Neural cell (in vitro differentiated cells): Measurements from ENCODE around the gene ADORA1. TPM values are rescaled to one million over a fixed set of nuclear protein-coding genes. Genes with fewer than 3 reads are reported as not detected.

Experiments
- H2AFZ ChIP-seq: fragments of 200-600, 300-800 bp; sonication (generic), shearing (Covaris generic); 2 replicates; pipeline ENCODE4 v1.6.0; 2014; ENCODE audit warnings: low read depth, mild to moderate bottlenecking, antibody characterized with exemption, low read length, moderate library complexity
- H3F3A ChIP-seq: fragments of 200-600 bp; shearing (Covaris generic); 2 replicates; pipeline ENCODE4 v1.6.1; 2016; ENCODE audit warnings: mild to moderate bottlenecking, moderate library complexity, mixed read lengths, antibody characterized with exemption, low read length; ENCODE audit not compliant: insufficient read depth, poor library complexity, severe bottlenecking
- H3K27ac ChIP-seq: fragments of 200-600, 300-800 bp; sonication (generic), shearing (Covaris generic); 2 replicates; pipeline ENCODE4 v1.5.1; 2014; ENCODE audit warnings: mild to moderate bottlenecking, low read length, moderate library complexity
- H3K27me3 ChIP-seq: fragments of 300-800, 200-600 bp; sonication (generic), shearing (Covaris generic); 2 replicates; pipeline ENCODE4 v1.6.0; 2014; ENCODE audit warnings: mild to moderate bottlenecking, low read depth, low read length, moderate library complexity; ENCODE audit not compliant: insufficient read depth
- H3K36me3 ChIP-seq: fragments of 300-800, 200-600 bp; sonication (generic), shearing (Covaris generic); 2 replicates; pipeline ENCODE4 v1.5.1; 2014; ENCODE audit warnings: mild to moderate bottlenecking, antibody characterized with exemption, low read length, moderate library complexity; ENCODE audit not compliant: insufficient read depth
- H3K4me2 ChIP-seq: fragments of 300-800, 200-600 bp; sonication (generic), shearing (Covaris generic); 2 replicates; pipeline ENCODE4 v1.6.0; 2014; ENCODE audit warnings: mild to moderate bottlenecking, low read length
- H3K4me3 ChIP-seq: fragments of 300-800, 200-600 bp; sonication (generic), shearing (Covaris generic); 2 replicates; pipeline ENCODE4 v1.5.1; 2014; ENCODE audit warnings: mild to moderate bottlenecking, low read length, moderate library complexity
- H3K79me2 ChIP-seq: fragments of 200-600 bp; shearing (Covaris generic); replicated peaks from 2 replicates; pipeline ENCODE4 v1.6.0; 2014; ENCODE audit warnings: mild to moderate bottlenecking, low read length, moderate library complexity; ENCODE audit not compliant: insufficient read depth
- H3K9ac ChIP-seq: fragments of 300-800, 200-600 bp; sonication (generic), shearing (Covaris generic); 2 replicates; pipeline ENCODE4 v1.6.1; 2016; ENCODE audit warnings: mild to moderate bottlenecking, low read length, mixed read lengths
- H3K9me2 ChIP-seq: fragments of 200-600 bp; shearing (Covaris generic); 2 replicates; pipeline ENCODE4 v1.6.1; 2016; ENCODE audit warnings: mild to moderate bottlenecking, low read length, mixed read lengths; ENCODE audit not compliant: insufficient read depth
- H3K9me3 ChIP-seq: fragments of 200-600, 300-800 bp; sonication (generic), shearing (Covaris generic); 2 replicates; pipeline ENCODE4 v1.6.1; 2016; ENCODE audit warnings: mild to moderate bottlenecking, mixed run types, low read length, moderate library complexity, mixed read lengths
- H4K20me1 ChIP-seq: fragments of 200-600 bp; shearing (Covaris generic); 2 replicates; pipeline ENCODE4 v1.6.1; 2016; ENCODE audit warnings: mild to moderate bottlenecking, mixed run types; ENCODE audit not compliant: insufficient read depth
- EP300 ChIP-seq: fragments of 450-650 bp; conservative IDR thresholded peaks from 2 replicates; pipeline ENCODE4 v1.6.1; 2014; ENCODE audit warnings: antibody characterized with exemption, mild to moderate bottlenecking, moderate library complexity; ENCODE audit not compliant: poor library complexity, severe bottlenecking
- EZH2 ChIP-seq: fragments of 200-600, 300-800 bp; shearing (Covaris generic), sonication (generic); IDR thresholded peaks from 2 replicates; pipeline ENCODE4 v1.6.1; 2014; ENCODE audit warnings: antibody characterized with exemption, low read length, borderline replicate concordance, mild to moderate bottlenecking; ENCODE audit not compliant: insufficient read depth, poor library complexity, severe bottlenecking
- MXI1 ChIP-seq: fragments of 450-650 bp; conservative IDR thresholded peaks from 2 replicates; pipeline ENCODE4 v1.6.1; 2014; ENCODE audit warnings: antibody characterized with exemption, mild to moderate bottlenecking; ENCODE audit not compliant: poor library complexity, severe bottlenecking
- POLR2AphosphoS5 ChIP-seq: IDR thresholded peaks from 2 replicates; pipeline ENCODE4 v1.6.1; 2012
- RAD21 ChIP-seq: fragments of 450-650 bp; conservative IDR thresholded peaks from 2 replicates; pipeline ENCODE4 v1.6.1; 2014; ENCODE audit warnings: antibody characterized with exemption, mild to moderate bottlenecking, moderate library complexity
- SMC3 ChIP-seq: fragments of 450-650 bp; conservative IDR thresholded peaks from 2 replicates; pipeline ENCODE4 v1.6.1; 2014; ENCODE audit warnings: antibody characterized with exemption, mild to moderate bottlenecking, moderate library complexity; ENCODE audit not compliant: poor library complexity
- TAF1 ChIP-seq: IDR thresholded peaks from 2 replicates; pipeline ENCODE4 v1.6.1; 2012; ENCODE audit warnings: low read depth
- polyA plus RNA-seq: library from polyadenylated mRNA; depleted of rRNA; stranded (reverse); fragments of >200 nt; gene quantifications from 2 replicates; pipeline ENCODE4 v1.2.3, GENCODE V29; 2014
- TF ChIP-seq, protein P1 (sequence below): IDR thresholded peaks from 2 replicates; pipeline ENCODE4 v1.6.1; 2012; ENCODE audit warnings: borderline replicate concordance
- TF ChIP-seq, protein P2 (sequence below): fragments of 450-650 bp; IDR thresholded peaks from 2 replicates; pipeline ENCODE4 v1.5.1; 2014; ENCODE audit warnings: antibody characterized with exemption, mild to moderate bottlenecking, moderate library complexity; ENCODE audit not compliant: poor library complexity, severe bottlenecking

ADORA1 gene
- polyA plus RNA-seq, 1 donor from 2014 or later, result 7.2 TPM

DNA sequence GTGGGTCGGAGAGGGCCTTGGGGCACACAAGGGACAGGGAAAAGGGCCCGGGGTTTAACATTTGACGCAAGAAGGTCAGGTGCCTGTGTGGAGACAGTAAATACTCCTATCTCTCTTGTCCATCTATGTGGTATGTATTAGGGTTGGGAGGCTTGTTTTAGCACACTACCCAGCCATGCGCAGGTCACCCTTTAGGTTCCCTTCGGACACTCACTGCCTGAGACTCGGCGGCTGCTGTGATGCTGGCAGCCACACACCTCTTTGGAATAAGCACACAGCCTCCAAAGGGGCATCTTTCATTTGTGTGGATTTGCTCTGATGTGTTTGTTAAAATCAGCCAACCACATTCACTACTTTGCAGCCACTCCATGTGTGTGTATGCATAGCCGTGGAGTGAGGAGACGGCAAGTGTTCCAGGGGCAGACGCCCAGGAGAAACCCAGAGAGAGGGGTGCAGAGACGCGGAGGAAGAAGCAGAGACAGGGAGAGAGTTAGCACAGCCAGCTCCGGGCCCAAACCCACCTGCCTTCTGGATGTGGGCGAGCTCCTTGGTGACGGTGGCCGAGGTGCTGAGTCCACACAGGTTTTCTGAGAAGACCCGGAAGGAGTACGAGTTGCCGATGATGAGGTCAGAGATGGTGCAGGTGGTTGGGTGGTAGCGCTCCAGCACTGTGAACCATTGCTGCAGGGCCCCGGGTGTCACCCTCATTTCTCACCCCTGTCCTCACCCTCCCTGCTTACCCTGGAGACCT, 42.4 kb downstream of the ADORA1 start:
- Histone ChIP-seq H3K36me3 (peaks cover 4% of the 10 kb centered on the region), H3K27ac (no peak overlapping the region), H3F3A (no peaks in the 10 kb centered on the region), H3K79me2 (no peaks in the 10 kb centered on the region), H2AFZ (no peak overlapping the region), H3K4me3 (no peak overlapping the region), H4K20me1 (no peaks in the 10 kb centered on the region), H3K27me3 (no peaks in the 10 kb centered on the region), H3K9me3 (no peaks in the 10 kb centered on the region), H3K9ac (no peak overlapping the region), H3K4me2 (no peak overlapping the region), H3K9me2 (no peaks in the 10 kb centered on the region)
- TF ChIP-seq POLR2AphosphoS5, result no peak
- TF ChIP-seq TAF1, result no peak
- no peak for TF ChIP-seq EP300
- TF ChIP-seq, protein P1, sequence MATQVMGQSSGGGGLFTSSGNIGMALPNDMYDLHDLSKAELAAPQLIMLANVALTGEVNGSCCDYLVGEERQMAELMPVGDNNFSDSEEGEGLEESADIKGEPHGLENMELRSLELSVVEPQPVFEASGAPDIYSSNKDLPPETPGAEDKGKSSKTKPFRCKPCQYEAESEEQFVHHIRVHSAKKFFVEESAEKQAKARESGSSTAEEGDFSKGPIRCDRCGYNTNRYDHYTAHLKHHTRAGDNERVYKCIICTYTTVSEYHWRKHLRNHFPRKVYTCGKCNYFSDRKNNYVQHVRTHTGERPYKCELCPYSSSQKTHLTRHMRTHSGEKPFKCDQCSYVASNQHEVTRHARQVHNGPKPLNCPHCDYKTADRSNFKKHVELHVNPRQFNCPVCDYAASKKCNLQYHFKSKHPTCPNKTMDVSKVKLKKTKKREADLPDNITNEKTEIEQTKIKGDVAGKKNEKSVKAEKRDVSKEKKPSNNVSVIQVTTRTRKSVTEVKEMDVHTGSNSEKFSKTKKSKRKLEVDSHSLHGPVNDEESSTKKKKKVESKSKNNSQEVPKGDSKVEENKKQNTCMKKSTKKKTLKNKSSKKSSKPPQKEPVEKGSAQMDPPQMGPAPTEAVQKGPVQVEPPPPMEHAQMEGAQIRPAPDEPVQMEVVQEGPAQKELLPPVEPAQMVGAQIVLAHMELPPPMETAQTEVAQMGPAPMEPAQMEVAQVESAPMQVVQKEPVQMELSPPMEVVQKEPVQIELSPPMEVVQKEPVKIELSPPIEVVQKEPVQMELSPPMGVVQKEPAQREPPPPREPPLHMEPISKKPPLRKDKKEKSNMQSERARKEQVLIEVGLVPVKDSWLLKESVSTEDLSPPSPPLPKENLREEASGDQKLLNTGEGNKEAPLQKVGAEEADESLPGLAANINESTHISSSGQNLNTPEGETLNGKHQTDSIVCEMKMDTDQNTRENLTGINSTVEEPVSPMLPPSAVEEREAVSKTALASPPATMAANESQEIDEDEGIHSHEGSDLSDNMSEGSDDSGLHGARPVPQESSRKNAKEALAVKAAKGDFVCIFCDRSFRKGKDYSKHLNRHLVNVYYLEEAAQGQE, result no peak
- no peak for TF ChIP-seq EZH2
- TF ChIP-seq SMC3, result no peak
- TF ChIP-seq RAD21, result no peak
- TF ChIP-seq, protein P2, sequence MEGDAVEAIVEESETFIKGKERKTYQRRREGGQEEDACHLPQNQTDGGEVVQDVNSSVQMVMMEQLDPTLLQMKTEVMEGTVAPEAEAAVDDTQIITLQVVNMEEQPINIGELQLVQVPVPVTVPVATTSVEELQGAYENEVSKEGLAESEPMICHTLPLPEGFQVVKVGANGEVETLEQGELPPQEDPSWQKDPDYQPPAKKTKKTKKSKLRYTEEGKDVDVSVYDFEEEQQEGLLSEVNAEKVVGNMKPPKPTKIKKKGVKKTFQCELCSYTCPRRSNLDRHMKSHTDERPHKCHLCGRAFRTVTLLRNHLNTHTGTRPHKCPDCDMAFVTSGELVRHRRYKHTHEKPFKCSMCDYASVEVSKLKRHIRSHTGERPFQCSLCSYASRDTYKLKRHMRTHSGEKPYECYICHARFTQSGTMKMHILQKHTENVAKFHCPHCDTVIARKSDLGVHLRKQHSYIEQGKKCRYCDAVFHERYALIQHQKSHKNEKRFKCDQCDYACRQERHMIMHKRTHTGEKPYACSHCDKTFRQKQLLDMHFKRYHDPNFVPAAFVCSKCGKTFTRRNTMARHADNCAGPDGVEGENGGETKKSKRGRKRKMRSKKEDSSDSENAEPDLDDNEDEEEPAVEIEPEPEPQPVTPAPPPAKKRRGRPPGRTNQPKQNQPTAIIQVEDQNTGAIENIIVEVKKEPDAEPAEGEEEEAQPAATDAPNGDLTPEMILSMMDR, result no peak
- no peak for TF ChIP-seq MXI1

- H3K27ac ChIP-seq, result no peak overlapping the region
- no peak overlapping the region for H3K4me3 ChIP-seq
- H3K9me3 ChIP-seq, result no peaks in the 10 kb centered on the region
- no peaks in the 10 kb centered on the region for H3F3A ChIP-seq
- no peaks in the 10 kb centered on the region for H3K27me3 ChIP-seq
- H3K9me2 ChIP-seq, result no peaks in the 10 kb centered on the region
- TF ChIP-seq, protein P2, result no peak
- TF ChIP-seq MXI1, result no peak
- TF ChIP-seq EZH2, result no peak
- no peak for TF ChIP-seq EP300
- no peak for TF ChIP-seq SMC3
- peaks cover 3% of the 10 kb centered on the region for H3K36me3 ChIP-seq
- no peak overlapping the region for H3K4me2 ChIP-seq
- H3K79me2 ChIP-seq, result no peaks in the 10 kb centered on the region
- no peaks in the 10 kb centered on the region for H4K20me1 ChIP-seq
- no peak overlapping the region for H2AFZ ChIP-seq
- H3K9ac ChIP-seq, result no peak overlapping the region
Measured at GRCh38 chr1:203170625-203171330, 43.3 kb downstream of the ADORA1 start.
